ENCODE measurements around the gene CNOT9. TPM values are rescaled to one million over a fixed set of nuclear protein-coding genes. Genes with fewer than 3 reads are reported as not detected.
A peak's percentile ranks its signal among the peaks of the same experiment; 100 is the strongest.
"Not testable (repeated sequence)": the region's sequence is repeated elsewhere in the genome, so short reads cannot be mapped to it uniquely, and the experiment has no call there.

The CNOT9 gene
- total RNA-seq, result 10 to 100 TPM; 12.9 to 17.6 TPM

DNA sequence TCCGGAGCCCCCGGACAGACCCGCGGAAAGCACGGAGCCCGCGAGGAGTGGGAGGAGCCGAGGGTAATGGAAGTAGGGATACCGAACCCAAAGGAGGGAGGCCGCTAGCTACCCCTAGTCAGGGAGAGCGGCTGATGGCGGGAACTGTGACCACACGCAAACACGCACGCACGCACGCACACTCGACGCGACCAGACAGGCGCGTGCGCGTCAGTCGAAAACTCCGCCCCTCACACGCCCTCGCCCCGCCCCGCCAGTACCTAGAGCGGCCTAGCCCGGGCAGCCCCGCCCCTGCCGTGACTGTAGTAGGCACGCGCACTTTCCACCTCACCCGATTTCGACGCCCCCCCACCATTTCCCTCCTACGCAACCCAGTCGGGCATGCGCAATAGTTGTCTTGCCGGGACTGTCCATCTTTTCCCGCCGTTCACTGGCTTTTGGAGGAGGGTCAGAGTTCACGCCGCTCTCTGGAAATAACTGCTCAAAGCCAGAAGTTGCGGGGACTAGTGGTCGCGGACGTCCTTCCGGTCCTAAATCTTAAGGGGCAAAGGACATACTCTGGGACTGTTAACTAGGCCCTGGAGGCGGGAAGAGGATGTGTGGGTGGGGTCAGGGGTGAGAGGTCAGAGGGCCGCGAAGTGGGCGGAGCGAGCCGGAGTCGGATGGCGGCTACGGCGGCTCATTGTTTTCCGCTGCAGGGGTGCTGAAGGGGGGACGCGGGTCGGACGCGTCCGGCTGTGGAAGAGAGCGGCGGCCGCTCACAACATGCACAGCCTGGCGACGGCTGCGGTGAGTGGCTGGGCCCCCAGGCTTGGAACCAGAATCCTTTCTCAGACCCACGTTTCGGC lies at the start of gene CNOT9, which contains the start of gene USP37:
Gene CNOT9 (plus strand): TSS at position 650 of the 848 bp plus-strand sequence. CDS start 116 bp downstream, at position 766.
Gene USP37 (minus strand): TSS at position 162 of the 848 bp plus-strand sequence. CDS start 9,698 bp downstream, outside the sequence.
- peak; percentile 95 for ATAC-seq
- no peaks in the 10 kb centered on the region for H3K9me3 ChIP-seq
- H3K27me3 ChIP-seq, result no peaks in the 10 kb centered on the region
- H3K27ac ChIP-seq, result peak within 1 kb of the TSS; percentile 82 to 96 (median 90)
- peak; percentile 53 to 79 (median 69) for TF ChIP-seq POLR2A (IDR thresholded peaks at IDR 0.05)
- TF ChIP-seq CTCF (IDR thresholded peaks at IDR 0.05), result peak in 4 of 7 experiments; percentile 5 to 32 (median 24)
- peaks cover 0 to 2% of the 10 kb centered on the region in 2 donors for H3K36me3 ChIP-seq (replicated peaks in 1 of 2; ENCODE audit: insufficient read depth in 1 of 2, low read depth in 2 of 2)
- intact Hi-C loops (cut with DNase I), result no loop called here
- H3K4me1 ChIP-seq, result peaks cover 28% of the 10 kb centered on the region
- WGBS, 2 donors, result 0% methylated on average over 6 to 74 of the region's 77 CpGs
- DNase-seq, result peak; percentile 100
- peak within 1 kb of the TSS; percentile 61 to 70 for H3K4me3 ChIP-seq

DNA sequence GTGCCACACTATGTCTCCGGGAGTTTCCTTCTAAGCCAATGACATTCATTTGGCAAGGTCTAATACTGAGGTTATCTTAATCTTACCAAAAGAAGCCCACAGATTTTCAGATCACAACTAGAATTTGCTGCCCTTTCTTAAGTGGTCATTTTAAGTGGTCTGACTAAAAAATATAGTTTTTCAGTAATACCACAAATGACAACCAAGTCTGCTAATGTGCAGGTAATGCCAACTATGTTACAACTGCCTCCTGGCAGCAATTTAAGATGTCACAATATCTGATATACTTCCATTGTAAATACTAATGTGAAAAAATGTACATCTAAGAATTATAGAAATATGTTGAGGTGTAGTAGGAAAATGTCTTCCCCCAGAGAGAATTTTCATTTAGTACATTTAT lies 49.8 kb upstream of the CNOT9 start:
- DNase-seq (no peak), ATAC-seq (no peak)
- TF ChIP-seq POLR2A (IDR thresholded peaks at IDR 0.05), result no peak
- no peak for TF ChIP-seq CTCF (IDR thresholded peaks at IDR 0.05)
- Histone ChIP-seq H3K27me3 (no peaks in the 10 kb centered on the region), H3K4me1 (no peaks in the 10 kb centered on the region), H3K27ac (no peak overlapping the region), H3K36me3 (replicated peaks in 1 of 2; ENCODE audit: insufficient read depth in 1 of 2, low read depth in 2 of 2) (peaks cover 0 to 1% of the 10 kb centered on the region in 2 donors), H3K4me3 (no peak overlapping the region), H3K9me3 (no peaks in the 10 kb centered on the region)
- intact Hi-C loops (cut with DNase I), result no loop called here
- WGBS, 2 donors, result 92 to 100% methylated on average over 1 of the region's 1 CpG

GRCh38 chr2:218523651-218524050 lies 45.0 kb upstream of the CNOT9 start:
- ATAC-seq, result no peak
- H3K27ac ChIP-seq, result no peak overlapping the region
- intact Hi-C loops (cut with DNase I), result no loop called here
- H3K9me3 ChIP-seq, result no peaks in the 10 kb centered on the region
- no peak for DNase-seq
- H3K4me3 ChIP-seq, result no peak overlapping the region
- peaks cover 0 to 6% of the 10 kb centered on the region in 2 donors for H3K36me3 ChIP-seq (replicated peaks in 1 of 2; ENCODE audit: insufficient read depth in 1 of 2, low read depth in 2 of 2)
- no peaks in the 10 kb centered on the region for H3K4me1 ChIP-seq
- TF ChIP-seq CTCF (IDR thresholded peaks at IDR 0.05) (no peak), POLR2A (IDR thresholded peaks at IDR 0.05) (no peak)
- H3K27me3 ChIP-seq, result no peaks in the 10 kb centered on the region
- WGBS, 2 donors, result 94 to 100% methylated on average over 1 of the region's 1 CpG

DNA sequence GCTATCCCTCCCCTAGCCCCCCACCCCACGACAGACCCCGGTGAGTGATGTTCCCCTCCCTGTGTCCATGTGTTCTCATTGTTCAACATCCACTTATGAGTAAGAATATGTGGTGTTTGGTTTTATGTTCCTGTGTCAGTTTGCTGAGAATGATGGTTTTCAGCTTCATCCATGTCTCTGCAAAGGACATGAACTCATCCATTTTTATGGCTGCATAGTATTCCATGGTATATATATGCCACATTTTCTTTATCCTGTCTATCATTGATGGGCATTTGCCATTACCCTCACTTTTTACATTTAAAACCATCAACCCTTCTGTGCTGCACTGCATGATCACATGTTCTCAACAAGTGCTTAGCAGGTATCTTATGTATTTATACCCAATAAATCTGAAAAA lies 40.2 kb upstream of the CNOT9 start:
- intact Hi-C loops (cut with DNase I); H3K9me3 ChIP-seq; ATAC-seq; H3K27me3 ChIP-seq; H3K27ac ChIP-seq; H3K4me3 ChIP-seq; H3K4me1 ChIP-seq; DNase-seq: not testable (repeated sequence)
- WGBS, 2 donors, result 100% methylated on average over 2 of the region's 2 CpGs
- H3K36me3 ChIP-seq (replicated peaks in 1 of 2; ENCODE audit: insufficient read depth in 1 of 2, low read depth in 2 of 2), result peaks cover 8 to 22% of the 10 kb centered on the region in 2 donors

- DNase-seq (no peak), ATAC-seq (no peak)
- TF ChIP-seq CTCF (IDR thresholded peaks at IDR 0.05), result no peak
- no peak for TF ChIP-seq POLR2A (IDR thresholded peaks at IDR 0.05)
- WGBS, 2 donors, result 100% methylated on average over 2 of the region's 2 CpGs
- H3K27me3 ChIP-seq, result no peaks in the 10 kb centered on the region
- no peaks in the 10 kb centered on the region for H3K9me3 ChIP-seq
- no peak overlapping the region for H3K27ac ChIP-seq
- no peak overlapping the region for H3K4me3 ChIP-seq
- peaks cover 8 to 22% of the 10 kb centered on the region in 2 donors for H3K36me3 ChIP-seq (replicated peaks in 1 of 2; ENCODE audit: insufficient read depth in 1 of 2, low read depth in 2 of 2)
- H3K4me1 ChIP-seq, result no peaks in the 10 kb centered on the region
- intact Hi-C loops (cut with DNase I), result no loop called here
These were observed 38.6 kb upstream of the CNOT9 start for GRCh38 chr2:218529990-218530389.

Data from body of pancreas (tissue), 4 donors.